HL-60/S4 (cell line): ENCODE results near the gene PTP4A2.

Experiments
- in situ Hi-C: fragments of 300-500 bp; cut with MboI; formaldehyde crosslinking; loops from 2 replicates; pipeline ENCODE4 v1.14.3; 2022; ENCODE audit warnings: low sequenced_read_pairs

Gene PTP4A2

GRCh38 chr1:31938184-31938975 lies at the start of gene PTP4A2:
Gene PTP4A2, minus strand, starts transcription at chr1:31938368. Its CDS starts 19,303 bp downstream, at chr1:31919065.
- in situ Hi-C loops, result no loop called here

DNA sequence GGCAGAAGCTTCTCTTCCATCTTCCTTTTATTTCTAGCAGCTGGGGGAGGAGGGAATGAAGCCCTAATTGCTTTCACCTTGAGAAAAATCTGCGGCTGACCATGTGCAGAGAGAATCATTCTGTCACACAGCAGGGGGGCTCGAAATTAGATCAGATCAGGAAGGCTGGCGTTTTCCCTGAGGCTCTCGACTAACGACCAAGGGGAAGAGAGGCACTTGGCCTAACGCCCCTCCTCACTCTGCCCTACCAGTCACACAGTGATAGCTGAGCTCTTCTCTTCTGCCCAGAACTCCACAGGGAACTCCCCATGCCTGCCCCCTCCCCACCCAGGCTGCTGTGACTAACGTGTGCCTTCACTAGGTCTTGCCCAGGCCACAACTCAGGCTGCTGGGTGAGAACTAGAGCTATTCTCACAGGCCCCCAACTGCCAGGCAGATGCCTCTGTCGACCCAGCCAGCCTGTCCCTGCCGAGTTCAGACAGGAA lies 49.0 kb upstream of the PTP4A2 start:
- in situ Hi-C loops, result no loop called here

- in situ Hi-C loops, result no loop called here
These were observed 47.3 kb upstream of the PTP4A2 start for GRCh38 chr1:31985430-31985829.

- in situ Hi-C loops, result no loop called here
These were observed 46.5 kb upstream of the PTP4A2 start for GRCh38 chr1:31984419-31985347.

- in situ Hi-C loops, result no loop called here
These were observed 43.8 kb upstream of the PTP4A2 start for GRCh38 chr1:31981972-31982371.

- in situ Hi-C loops, result no loop called here
These were observed 43.3 kb upstream of the PTP4A2 start for GRCh38 chr1:31981456-31981839.

DNA sequence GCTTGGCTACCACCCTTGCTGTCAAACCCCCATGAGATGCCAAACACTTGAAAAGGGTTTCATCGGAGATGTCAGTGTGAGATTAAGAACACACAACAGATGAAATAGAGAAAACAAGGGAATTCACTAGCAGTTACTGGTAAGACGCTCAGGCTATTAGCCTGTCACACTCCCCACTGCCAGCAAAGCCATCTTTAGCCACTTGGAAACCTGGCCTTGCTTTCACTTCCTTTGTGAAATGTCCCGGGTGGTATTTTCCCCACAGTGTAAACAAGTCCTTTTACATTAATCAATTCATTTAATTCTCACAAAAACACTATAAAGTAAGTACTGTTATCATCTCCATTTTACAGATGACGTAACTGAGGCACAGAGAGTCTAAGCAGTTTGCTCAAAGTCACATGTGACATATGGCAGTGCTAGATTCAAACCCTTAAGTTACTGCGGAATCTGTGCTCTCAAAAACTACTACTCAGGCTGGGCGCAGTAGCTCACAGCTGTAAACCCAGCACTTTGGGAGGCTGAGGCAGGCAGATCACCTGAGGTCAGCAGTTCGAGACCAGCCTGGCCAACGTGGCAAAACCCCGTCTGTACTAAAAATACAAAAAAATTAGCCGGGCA lies 42.8 kb upstream of the PTP4A2 start:
- in situ Hi-C loops, result no loop called here

GRCh38 chr1:31978843-31979400 lies 40.8 kb upstream of the PTP4A2 start:
- in situ Hi-C loops, result no loop called here

DNA sequence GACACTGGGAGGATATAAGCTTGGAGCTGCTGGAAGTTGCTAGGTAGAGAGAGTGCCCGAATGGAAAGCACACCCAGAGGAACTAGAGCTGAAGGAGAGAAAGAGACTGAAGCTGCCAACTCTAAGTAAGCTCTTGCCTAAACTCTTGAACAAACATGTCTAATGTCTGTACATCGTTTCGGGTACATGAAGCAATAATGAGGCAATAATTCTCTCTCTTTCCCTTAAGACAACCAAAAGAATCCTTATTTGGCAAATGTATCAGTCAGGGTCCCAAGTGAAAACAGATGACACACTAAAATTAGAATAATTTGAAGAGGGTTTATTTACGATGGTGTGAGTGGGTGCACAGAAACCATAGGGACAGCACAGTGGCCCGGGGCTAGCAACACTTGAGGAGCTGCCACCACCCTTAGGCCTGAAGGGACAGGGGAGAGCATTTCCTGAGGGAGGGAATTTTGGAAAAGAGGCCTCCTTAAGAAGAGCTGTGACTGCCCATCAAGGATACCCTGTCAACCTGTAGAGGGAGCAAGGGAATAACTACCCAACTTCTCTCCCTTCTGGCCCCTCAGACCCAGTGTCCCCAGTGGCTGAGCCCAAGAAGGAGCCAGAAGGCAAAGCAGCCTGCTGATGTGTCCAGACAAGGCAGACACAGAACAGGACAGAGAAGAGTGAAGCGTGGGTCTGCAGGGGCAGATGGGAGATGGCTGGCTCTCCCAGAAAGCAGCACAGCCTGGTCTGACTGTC lies 39.4 kb upstream of the PTP4A2 start:
- in situ Hi-C loops, result no loop called here

DNA sequence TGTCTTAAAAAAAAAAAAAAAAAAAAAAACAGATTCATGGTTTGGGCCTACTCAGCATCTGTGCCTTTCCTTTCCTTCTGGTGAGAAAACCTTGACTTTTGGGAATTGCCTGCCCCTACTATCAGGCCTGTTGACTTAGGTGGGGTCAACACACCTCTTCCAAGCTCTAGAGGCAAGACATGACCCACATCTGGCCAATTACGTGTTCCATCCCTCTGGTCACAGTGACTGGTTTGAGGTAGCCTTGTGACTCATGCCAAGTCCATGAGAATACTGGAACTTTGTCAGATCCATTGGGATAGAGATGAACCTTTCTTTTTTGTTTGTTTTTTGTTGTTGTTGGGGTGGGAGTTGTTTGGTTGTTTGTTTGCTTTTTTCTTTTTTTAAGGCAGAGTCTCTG lies 38.2 kb upstream of the PTP4A2 start:
- in situ Hi-C loops, result no loop called here

- in situ Hi-C loops, result no loop called here
These were observed 32.7 kb upstream of the PTP4A2 start for GRCh38 chr1:31970873-31971272.

DNA sequence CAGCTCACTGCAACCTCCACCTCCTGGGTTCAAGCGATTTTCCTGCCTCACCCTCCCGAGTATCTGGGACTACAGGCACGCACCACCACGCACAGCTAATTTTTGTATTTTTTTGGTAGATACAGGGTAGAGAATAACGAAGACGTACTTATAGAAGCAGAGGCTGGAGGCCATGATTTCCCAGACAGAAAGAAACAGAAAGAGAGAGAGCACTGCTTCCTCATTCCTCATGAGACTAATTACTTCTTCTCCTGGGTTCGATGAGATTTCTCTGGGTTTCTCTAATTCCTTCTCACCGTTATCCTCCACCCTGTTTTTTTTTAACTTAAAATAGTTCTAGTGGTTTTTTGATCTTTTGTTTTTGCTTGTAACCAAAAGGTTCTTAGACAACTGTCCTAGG lies 23.4 kb upstream of the PTP4A2 start:
- in situ Hi-C loops, result loop anchor here (10.0 kb wide), 1 partner anchor 147 kb away; the partner anchor contains the start of gene SPOCD1

DNA sequence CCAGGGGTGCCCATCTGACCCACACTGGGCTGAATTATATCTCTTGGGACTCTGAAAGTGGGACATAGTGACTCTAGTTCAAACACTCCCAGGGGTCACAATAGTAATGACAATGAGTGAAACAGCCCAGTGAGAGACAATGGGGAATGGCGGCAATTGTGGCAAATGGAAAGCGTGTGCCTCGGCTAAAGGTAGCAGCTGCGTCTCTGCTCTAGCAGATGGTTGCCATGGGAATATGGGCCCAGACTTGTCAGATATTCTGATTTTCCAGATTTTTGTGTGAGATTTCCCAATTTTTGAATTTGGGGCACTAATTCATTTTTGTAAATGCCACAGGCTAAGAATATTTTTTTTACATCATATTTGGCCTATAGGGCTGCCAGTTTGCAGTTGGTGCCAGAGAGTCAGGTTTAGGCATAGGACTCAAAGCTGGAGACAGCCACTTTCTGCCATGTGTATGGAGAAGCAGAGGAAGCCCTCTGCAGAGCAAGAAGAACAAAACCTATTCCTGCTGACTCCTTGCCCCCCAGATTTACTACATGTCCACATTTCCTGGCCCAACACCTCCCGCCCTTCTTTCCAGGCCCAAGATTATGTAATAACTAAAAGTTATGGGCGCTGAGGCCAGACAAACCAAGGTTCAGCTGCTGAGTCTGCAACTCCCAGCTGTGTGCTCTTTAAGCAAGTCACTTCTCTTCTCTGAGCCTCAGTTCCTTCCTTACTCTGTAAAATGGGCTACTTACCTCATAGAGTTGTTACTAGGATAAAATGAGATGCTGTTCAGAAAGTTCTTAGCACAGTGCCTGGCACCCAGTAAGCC lies 21.6 kb upstream of the PTP4A2 start:
- in situ Hi-C loops, result loop anchor here (10.0 kb wide), 1 partner anchor 145 kb away; the partner anchor contains the start of gene SPOCD1

DNA sequence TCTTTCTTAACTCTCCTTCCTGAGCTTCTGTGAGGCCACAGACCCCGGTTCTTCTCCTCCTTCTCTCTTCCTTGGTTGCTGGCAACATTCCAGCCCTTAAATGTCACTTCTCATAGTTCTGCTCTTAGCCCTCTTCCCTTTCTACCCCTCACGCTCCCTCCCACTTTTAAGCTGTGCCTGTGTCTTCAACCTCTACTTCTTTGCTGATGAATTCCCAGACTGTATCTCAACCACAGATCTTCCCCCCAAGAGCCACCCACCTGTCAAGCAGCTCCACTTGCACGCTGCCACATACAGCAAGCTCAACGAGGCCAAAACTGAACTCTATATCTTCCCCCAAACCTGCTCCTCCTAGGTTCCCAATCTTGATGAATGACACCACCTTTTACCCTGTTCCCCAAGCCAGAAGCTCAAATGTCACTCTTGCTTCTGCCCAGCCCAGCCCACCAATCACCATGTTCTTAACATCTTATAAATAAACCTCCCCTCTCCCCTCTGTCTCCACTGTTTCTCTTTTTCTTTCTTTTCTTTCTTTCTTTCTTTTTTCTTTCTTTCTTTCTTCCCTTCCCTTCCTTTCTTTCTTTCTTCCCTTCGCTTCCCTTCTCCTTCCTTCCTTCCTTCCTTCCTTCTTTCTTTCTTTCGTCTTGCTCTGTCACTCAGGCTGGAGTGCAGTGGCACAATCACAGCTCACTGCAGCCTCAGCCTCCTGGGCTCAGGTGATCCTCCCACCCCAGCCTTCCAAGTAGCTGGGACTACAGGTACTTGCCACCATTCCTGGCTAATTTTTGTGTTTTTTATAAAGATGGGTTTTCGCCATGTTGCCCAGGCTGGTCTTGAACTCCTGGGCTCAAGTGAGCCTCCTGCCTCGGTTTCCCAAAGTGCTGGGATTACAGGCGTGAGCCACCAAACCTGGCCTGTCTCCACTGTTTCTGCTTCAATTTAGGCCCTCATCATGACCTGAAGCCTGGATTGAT lies 19.8 kb upstream of the PTP4A2 start:
- in situ Hi-C loops, result no loop called here

DNA sequence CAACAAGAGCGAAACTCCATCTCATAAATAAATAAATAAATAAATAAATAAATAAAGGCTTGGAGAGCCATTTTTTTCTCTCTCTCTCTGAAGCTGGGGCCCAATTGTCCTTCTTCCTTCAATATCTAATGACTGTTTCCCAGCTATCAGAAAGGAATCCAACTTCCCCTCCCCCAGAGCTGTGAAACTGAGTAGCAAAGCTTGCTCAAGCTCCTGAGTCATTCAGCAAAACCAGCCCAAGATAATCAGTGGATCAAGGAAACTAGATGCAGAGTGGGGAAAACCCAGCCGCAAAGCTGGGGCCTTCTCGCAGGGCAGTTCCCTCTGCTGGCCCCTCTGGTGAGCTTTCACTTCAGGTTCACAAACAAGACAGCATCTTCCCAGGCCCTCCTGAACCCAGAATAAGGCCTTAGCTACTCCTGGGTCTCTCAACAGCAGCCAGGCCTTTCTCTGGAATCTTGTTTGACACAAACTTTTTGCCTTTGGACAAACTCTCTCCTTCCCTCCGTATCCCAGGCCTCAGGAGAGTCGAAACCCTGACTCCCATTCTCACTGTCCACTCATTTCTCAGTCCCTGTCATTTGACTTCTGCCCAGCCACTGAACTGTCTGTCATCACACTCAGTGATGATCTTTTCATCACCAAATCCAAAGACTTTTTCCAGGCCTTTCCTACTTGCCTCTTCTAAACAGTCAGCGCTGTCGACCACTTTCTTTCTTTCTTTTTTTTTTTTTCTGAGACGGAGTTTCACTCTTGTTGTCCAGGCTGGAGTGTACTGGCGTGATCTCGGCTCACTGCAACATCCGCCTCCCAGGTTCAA lies 18.0 kb upstream of the PTP4A2 start:
- in situ Hi-C loops, result no loop called here

- in situ Hi-C loops, result no loop called here
These were observed 16.6 kb upstream of the PTP4A2 start for GRCh38 chr1:31954607-31955283.

GRCh38 chr1:31952825-31953220 lies 14.7 kb upstream of the PTP4A2 start:
- in situ Hi-C loops, result no loop called here
